ENCODE results near the gene MAP1A. TPM values are rescaled to one million over a fixed set of nuclear protein-coding genes. Genes with fewer than 3 reads are reported as not detected.

MAP1A gene
- total and polyA plus RNA-seq, 2 donors (not counting 3 experiments of a cell fraction or from before 2014, with no cell fraction given), result 0.68 to 4.8 TPM

DNA sequence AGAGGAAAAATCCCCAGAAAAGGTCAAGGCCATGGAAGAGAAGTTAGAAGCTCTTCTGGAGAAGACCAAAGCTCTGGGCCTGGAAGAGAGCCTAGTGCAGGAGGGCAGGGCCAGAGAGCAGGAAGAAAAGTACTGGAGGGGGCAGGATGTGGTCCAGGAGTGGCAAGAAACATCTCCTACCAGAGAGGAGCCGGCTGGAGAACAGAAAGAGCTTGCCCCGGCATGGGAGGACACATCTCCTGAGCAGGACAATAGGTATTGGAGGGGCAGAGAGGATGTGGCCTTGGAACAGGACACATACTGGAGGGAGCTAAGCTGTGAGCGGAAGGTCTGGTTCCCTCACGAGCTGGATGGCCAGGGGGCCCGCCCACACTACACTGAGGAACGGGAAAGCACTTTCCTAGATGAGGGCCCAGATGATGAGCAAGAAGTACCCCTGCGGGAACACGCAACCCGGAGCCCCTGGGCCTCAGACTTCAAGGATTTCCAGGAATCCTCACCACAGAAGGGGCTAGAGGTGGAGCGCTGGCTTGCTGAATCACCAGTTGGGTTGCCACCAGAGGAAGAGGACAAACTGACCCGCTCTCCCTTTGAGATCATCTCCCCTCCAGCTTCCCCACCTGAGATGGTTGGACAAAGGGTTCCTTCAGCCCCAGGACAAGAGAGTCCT is 9.0 kb downstream of the MAP1A start:
- Histone ChIP-seq H3K4me2 (ENCODE audit: insufficient read depth, low read length) (no peak overlapping the region), H4K20me1 (replicated peaks; ENCODE audit: control insufficient read depth, extremely low read depth, insufficient read depth, low read length) (no peaks in the 10 kb centered on the region), H3K9ac (replicated peaks; ENCODE audit: extremely low read depth, insufficient read depth, low read length) (no peak overlapping the region), H3K9me3 (replicated peaks; ENCODE audit: control insufficient read depth, insufficient read depth, low read length) (no peaks in the 10 kb centered on the region), H2AFZ (ENCODE audit: low read depth, low read length) (no peak overlapping the region), H3K79me2 (ENCODE audit: control insufficient read depth, insufficient read depth, low read length) (no peaks in the 10 kb centered on the region), H3K27me3 (ENCODE audit: control insufficient read depth in 2 of 2, insufficient read depth in 2 of 2, low read length in 2 of 2) (no peaks in the 10 kb centered on the region), H3K9me1 (replicated peaks; ENCODE audit: control insufficient read depth, extremely low read depth, insufficient read depth, low read length) (no peaks in the 10 kb centered on the region), H3K36me3 (ENCODE audit: control insufficient read depth in 2 of 2, extremely low read depth in 1 of 2, insufficient read depth in 2 of 2, low read length in 2 of 2) (no peaks in the 10 kb centered on the region), H3K4me1 (ENCODE audit: control insufficient read depth, extremely low read depth, insufficient read depth, low read length) (no peaks in the 10 kb centered on the region), H3K4me3 (replicated peaks in 1 of 3; ENCODE audit: insufficient read depth in 1 of 3, low read depth in 1 of 3, low read length in 3 of 3) (no peak overlapping the region), H3K27ac (ENCODE audit: insufficient read depth, low read depth, low read length) (no peak overlapping the region)
- no peak for TF ChIP-seq POLR2A (IDR thresholded peaks at IDR 0.05; ENCODE audit: low read depth, low read length)
- TF ChIP-seq, protein P1, sequence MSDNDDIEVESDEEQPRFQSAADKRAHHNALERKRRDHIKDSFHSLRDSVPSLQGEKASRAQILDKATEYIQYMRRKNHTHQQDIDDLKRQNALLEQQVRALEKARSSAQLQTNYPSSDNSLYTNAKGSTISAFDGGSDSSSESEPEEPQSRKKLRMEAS (IDR thresholded peaks at IDR 0.05; ENCODE audit: insufficient read depth, insufficient read length), result no peak
- TF ChIP-seq JUN (IDR thresholded peaks at IDR 0.05; ENCODE audit: borderline replicate concordance, insufficient read depth, insufficient read length, low read depth), result no peak
- TF ChIP-seq, protein P2, sequence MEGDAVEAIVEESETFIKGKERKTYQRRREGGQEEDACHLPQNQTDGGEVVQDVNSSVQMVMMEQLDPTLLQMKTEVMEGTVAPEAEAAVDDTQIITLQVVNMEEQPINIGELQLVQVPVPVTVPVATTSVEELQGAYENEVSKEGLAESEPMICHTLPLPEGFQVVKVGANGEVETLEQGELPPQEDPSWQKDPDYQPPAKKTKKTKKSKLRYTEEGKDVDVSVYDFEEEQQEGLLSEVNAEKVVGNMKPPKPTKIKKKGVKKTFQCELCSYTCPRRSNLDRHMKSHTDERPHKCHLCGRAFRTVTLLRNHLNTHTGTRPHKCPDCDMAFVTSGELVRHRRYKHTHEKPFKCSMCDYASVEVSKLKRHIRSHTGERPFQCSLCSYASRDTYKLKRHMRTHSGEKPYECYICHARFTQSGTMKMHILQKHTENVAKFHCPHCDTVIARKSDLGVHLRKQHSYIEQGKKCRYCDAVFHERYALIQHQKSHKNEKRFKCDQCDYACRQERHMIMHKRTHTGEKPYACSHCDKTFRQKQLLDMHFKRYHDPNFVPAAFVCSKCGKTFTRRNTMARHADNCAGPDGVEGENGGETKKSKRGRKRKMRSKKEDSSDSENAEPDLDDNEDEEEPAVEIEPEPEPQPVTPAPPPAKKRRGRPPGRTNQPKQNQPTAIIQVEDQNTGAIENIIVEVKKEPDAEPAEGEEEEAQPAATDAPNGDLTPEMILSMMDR (IDR thresholded peaks at IDR 0.05; ENCODE audit: extremely low read depth in 1 of 2, insufficient read depth in 1 of 2, low read depth in 1 of 2, low read length in 2 of 2), result no peak
- no peak for TF ChIP-seq MYC (IDR thresholded peaks at IDR 0.05; ENCODE audit: low read depth, low read length)
- TF ChIP-seq GATA2 (IDR thresholded peaks at IDR 0.05; ENCODE audit: insufficient read depth, insufficient read length, low read depth, low read length), result no peak
- no peak for TF ChIP-seq FOS (IDR thresholded peaks at IDR 0.05; ENCODE audit: borderline replicate concordance, insufficient read depth, low read length)
- no peak for TF ChIP-seq EZH2 (IDR thresholded peaks at IDR 0.05; ENCODE audit: borderline replicate concordance, low read depth, low read length, severe bottlenecking)
- no peak for TF ChIP-seq POLR2AphosphoS5 (IDR thresholded peaks at IDR 0.05; ENCODE audit: insufficient read depth, low read depth, low read length)
- ChIA-PET POLR2A (no interaction called here), CTCF (interaction anchor here (1.7 to 2.3 kb wide), 2 partner anchors 12 to 16 kb away, joined by 6 to 25 read pairs; no protein-coding TSS in a partner anchor)
- FAIRE-seq (no peak), DNase-seq (ENCODE audit: low read depth, low spot score) (no peak)
- no TSS peak for BruUV-seq (replicated peaks)
- dilution Hi-C loops (cut with MboI; ENCODE audit: extremely low pct_ligation_motif_present, low sequenced_read_pairs) (no loop called here), intact Hi-C loops (cut with micrococcal nuclease) (no loop called here)

Data from endothelial cell of umbilical vein (primary cell).